H1 (cell line): ENCODE results near the gene TTC8.

Experiments
- CEBPB ChIP-seq: IDR thresholded peaks from 2 replicates; pipeline ENCODE4 v1.6.1; 2012; ENCODE audit warnings: low read depth, low read length
- CHD2 ChIP-seq: IDR thresholded peaks from 2 replicates; pipeline ENCODE4 v1.6.1; 2012; ENCODE audit warnings: low read length, improper control_type of control experiment
- POLR2A ChIP-seq, 2 experiments: IDR thresholded peaks; 1 replicate in 1 of 2; 2 replicates in 1 of 2; pipeline ENCODE4 v1.6.1; 2011; ENCODE audit warnings: low read depth in 2 of 2, low read length in 2 of 2, mild to moderate bottlenecking in 2 of 2; ENCODE audit errors: control extremely low read depth in 1 of 2
- TCF12 ChIP-seq: IDR thresholded peaks from 2 replicates; pipeline ENCODE4 v1.6.1; 2011; ENCODE audit warnings: low read depth, mild to moderate bottlenecking, low read length
- TF ChIP-seq, protein P1 (sequence below), 3 experiments: IDR thresholded peaks; 1 replicate in 2 of 3; 2 replicates in 1 of 3; pipeline versions ENCODE4 v1.5.1 to v1.6.1; 2011; ENCODE audit warnings: low read length in 3 of 3, mild to moderate bottlenecking in 3 of 3, inconsistent platforms in 2 of 3, low read depth in 1 of 3, moderate library complexity in 1 of 3; ENCODE audit not compliant: insufficient read depth in 1 of 3; ENCODE audit errors: control extremely low read depth in 1 of 3

DNA sequence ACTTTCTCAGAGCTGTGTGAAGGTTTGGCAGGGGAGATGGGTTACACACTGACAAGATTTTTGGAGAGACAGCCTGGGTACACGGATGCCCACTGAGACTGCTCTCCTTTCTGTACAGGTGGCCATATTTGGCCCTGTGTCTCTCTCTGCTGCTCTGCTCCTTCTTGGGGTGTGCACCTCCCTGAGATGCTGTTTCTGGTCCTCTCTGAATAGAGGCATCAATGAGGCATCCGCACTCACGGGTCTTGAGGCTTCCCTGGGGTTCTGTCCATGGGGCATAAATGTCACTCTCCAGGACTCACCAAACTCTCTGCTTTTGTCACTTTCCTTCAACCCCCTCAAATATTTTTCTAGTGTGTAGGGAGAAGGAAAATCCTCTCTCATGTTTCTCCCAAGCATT is 77.5 kb downstream of the TTC8 start:
- TF ChIP-seq, protein P1, sequence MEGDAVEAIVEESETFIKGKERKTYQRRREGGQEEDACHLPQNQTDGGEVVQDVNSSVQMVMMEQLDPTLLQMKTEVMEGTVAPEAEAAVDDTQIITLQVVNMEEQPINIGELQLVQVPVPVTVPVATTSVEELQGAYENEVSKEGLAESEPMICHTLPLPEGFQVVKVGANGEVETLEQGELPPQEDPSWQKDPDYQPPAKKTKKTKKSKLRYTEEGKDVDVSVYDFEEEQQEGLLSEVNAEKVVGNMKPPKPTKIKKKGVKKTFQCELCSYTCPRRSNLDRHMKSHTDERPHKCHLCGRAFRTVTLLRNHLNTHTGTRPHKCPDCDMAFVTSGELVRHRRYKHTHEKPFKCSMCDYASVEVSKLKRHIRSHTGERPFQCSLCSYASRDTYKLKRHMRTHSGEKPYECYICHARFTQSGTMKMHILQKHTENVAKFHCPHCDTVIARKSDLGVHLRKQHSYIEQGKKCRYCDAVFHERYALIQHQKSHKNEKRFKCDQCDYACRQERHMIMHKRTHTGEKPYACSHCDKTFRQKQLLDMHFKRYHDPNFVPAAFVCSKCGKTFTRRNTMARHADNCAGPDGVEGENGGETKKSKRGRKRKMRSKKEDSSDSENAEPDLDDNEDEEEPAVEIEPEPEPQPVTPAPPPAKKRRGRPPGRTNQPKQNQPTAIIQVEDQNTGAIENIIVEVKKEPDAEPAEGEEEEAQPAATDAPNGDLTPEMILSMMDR (IDR thresholded peaks at IDR 0.05; ENCODE audit: control extremely low read depth in 1 of 3, insufficient read depth in 1 of 3, low read depth in 1 of 3, low read length in 3 of 3): no peak
- TF ChIP-seq POLR2A (IDR thresholded peaks at IDR 0.05; ENCODE audit: control extremely low read depth in 1 of 2, low read depth in 2 of 2, low read length in 2 of 2) (no peak), CEBPB (no peak), CHD2 (no peak), TCF12 (no peak)
